Pancreas (tissue), 10 donors: Measurements from ENCODE around the gene IRF8. TPM values are rescaled to one million over a fixed set of nuclear protein-coding genes. Genes with fewer than 3 reads are reported as not detected.
"Not testable (repeated sequence)": the region's sequence is repeated elsewhere in the genome, so short reads cannot be mapped to it uniquely, and the experiment has no call there.

Experiments used
- ATAC-seq, 4 donors: fragments of 200-7000 bp; cut with Tn5 transposase; one replicate each; pipeline versions ENCODE4 v1.8.0 to v1.9.1; 2020; ENCODE audit warnings: mild to moderate bottlenecking in 4 of 4, moderate library complexity in 4 of 4
- DNase-seq, 6 donors: peaks; one replicate each; pipeline ENCODE4 v3.0.0-alpha.2; 2020
- FAIRE-seq: peaks from 2 replicates; lab custom pipeline; 2012; peaks lifted over from hg19 to GRCh38; lab: Jason Lieb, UNC
- H3K27ac ChIP-seq, 4 donors: fragments of 200-600 bp; sonication (generic); 1 replicate in 3 of 4; 2 replicates in 1 of 4; pipeline versions ENCODE4 v1.5.0 to v1.8.0; 2020
- H3K27me3 ChIP-seq, 4 donors: fragments of 200-600 bp; one replicate each; pipeline ENCODE4 v1.8.0; 2021
- H3K36me3 ChIP-seq, 3 donors: fragments of 200-600 bp; sonication (generic) in 1 of 3; one replicate each; pipeline versions ENCODE4 v1.5.0 to v1.8.0; 2020 to 2021
- H3K4me1 ChIP-seq, 3 donors: fragments of 200-600 bp; one replicate each; pipeline ENCODE4 v1.8.0; 2021
- H3K4me3 ChIP-seq, 4 donors: fragments of 200-600 bp; sonication (generic) in 2 of 4; one replicate each; pipeline versions ENCODE4 v1.5.0 to v1.8.0; 2020 to 2021
- H3K9me3 ChIP-seq, 4 donors: fragments of 200-600 bp; one replicate each; pipeline ENCODE4 v1.8.0; 2021
- WGBS, 2 donors: extraction: QIAGEN DNeasy Blood & Tissue Kit; methylation state at CpG; one replicate each; pipeline ENCODE4 v1.1.7; 2013; 5-methylcytosine and 5-hydroxymethylcytosine counted together
- intact Hi-C, 3 donors: fragments of 100-400 bp; cut with DNase I; formaldehyde crosslinking; loops; one replicate each; pipeline versions ENCODE4 v1.11.1 to v1.14.2; 2022
- polyA plus RNA-seq, 2 donors: library from polyadenylated mRNA; stranded (reverse); fragments of 200-250 nt; gene quantifications; one replicate each; pipeline ENCODE4 v1.2.3, GENCODE V29; 2013
- total RNA-seq, 6 donors: library from RNA; stranded (reverse); fragmentation: NEBNext Ultra II Directional in 4 of 6; extraction: Animal tissue kit (Norgen Biotek cat#: 25700) in 4 of 6; gene quantifications; one replicate each; pipeline versions ENCODE4 v1.2.1 to v1.2.4, GENCODE V29; 2021 to 2023
- TF ChIP-seq, protein P1 (sequence below), 4 donors: fragments of 200-600 bp; sonication (generic) in 3 of 4; IDR thresholded peaks; one replicate each; pipeline versions ENCODE4 v1.5.0 to v1.8.0; 2021; ENCODE audit warnings: antibody characterized with exemption in 4 of 4
- donor health status: healthy with polysubstance abuse.
- donor health status: DM: no; HTN: no; CAD: no; lungs with moderate emphysema.
- donor health status: DM: no; HTN: no; CAD: no.
- donor health status: control.
- donor health status: control.
- donor health status: Bipolar disorder and iron deficiency.
- donor health status: DM: yes; HTN: yes; CAD: no.
- donor health status: DM: no; HTN: no; CAD: no.
- donor health status: DM: no; HTN: no; CAD: no.
- donor health status: DM: yes; HTN: yes; CAD: no.

The IRF8 gene
- total and polyA plus RNA-seq, 8 donors, result 0.92 to 18.2 (median 6.9) TPM

DNA sequence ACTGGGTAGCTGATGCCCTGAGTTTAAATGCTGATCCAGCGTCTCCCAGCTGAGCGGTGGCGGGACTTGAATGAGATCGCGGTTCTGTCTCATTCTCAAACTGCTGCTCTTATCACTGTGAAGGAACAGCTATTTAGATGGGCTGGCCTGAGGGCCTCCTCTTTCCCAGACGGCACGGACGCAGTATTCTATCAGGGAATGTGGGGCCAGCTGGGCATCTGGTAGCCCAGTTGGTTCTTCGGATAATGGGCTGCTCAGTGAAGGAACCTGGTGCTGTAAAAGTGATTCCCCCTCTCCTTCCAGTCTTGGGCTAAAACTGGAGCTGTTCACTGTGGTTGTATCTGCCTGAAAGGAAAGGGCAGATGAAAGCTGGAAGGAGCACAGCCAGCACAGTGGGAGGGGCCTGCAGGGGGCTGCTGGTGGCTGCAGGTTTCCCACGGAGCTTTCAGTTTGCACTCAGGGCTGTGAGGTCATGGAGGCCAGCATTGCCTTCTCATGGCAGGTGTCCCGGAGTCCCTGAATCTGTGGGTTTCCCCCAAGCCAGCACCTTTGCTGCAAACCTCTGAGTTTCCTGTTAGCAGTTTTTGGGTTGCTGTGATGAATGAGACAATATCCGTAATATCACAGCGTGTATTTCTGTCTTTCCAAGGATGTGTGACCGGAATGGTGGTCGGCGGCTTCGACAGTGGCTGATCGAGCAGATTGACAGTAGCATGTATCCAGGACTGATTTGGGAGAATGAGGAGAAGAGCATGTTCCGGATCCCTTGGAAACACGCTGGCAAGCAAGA lies 3.6 kb downstream of the IRF8 start:
- peak overlapping the region in 1 of 4 donors; percentile 46 for H3K27ac ChIP-seq

DNA sequence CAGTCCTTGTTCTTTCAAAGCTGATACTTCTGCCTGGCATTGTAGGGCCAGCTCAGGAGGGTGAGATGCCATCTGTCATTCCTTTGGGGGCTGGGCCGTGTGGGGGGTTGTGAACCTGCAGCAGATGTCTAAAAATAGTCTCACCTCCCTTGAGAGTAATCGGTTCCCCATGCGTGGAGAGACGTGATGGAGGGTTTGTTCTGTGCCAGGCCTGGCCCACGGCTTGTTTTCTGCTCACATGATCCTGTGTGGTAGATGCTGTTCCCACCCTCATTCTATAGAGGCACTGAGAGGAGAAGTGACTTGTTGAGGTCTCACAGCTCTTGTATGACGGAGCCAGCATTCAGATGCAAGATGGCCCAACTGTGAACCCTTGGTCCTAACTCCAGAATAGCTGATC lies 4.6 kb downstream of the IRF8 start:
- intact Hi-C loops, result no loop called here
- DNase-seq (no peak), ATAC-seq (no peak), FAIRE-seq (no peak)
- TF ChIP-seq, protein P1, sequence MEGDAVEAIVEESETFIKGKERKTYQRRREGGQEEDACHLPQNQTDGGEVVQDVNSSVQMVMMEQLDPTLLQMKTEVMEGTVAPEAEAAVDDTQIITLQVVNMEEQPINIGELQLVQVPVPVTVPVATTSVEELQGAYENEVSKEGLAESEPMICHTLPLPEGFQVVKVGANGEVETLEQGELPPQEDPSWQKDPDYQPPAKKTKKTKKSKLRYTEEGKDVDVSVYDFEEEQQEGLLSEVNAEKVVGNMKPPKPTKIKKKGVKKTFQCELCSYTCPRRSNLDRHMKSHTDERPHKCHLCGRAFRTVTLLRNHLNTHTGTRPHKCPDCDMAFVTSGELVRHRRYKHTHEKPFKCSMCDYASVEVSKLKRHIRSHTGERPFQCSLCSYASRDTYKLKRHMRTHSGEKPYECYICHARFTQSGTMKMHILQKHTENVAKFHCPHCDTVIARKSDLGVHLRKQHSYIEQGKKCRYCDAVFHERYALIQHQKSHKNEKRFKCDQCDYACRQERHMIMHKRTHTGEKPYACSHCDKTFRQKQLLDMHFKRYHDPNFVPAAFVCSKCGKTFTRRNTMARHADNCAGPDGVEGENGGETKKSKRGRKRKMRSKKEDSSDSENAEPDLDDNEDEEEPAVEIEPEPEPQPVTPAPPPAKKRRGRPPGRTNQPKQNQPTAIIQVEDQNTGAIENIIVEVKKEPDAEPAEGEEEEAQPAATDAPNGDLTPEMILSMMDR (IDR thresholded peaks at IDR 0.05), result no peak
- Histone ChIP-seq H3K4me1 (peaks cover 0 to 15% (median 10%) of the 10 kb centered on the region in 3 donors), H3K36me3 (no peaks in the 10 kb centered on the region), H3K27me3 (no peaks in the 10 kb centered on the region), H3K9me3 (no peaks in the 10 kb centered on the region), H3K27ac (no peak overlapping the region), H3K4me3 (no peak overlapping the region)
- WGBS, 2 donors, result 59 to 60% methylated on average over 6 of the region's 6 CpGs

More for the DNA sequence above, 3.6 kb downstream of the IRF8 start:
- FAIRE-seq, result no peak
- ATAC-seq, result peak in 3 of 4 donors; percentile 36 to 61 (median 60)
- H3K4me1 ChIP-seq, result peaks cover 0 to 13% (median 10%) of the 10 kb centered on the region in 3 donors
- intact Hi-C loops, result no loop called here
- peak overlapping the region in 2 of 4 donors; percentile 7 to 9 for H3K4me3 ChIP-seq
- no peaks in the 10 kb centered on the region for H3K27me3 ChIP-seq
- DNase-seq, result peak in 4 of 6 donors; percentile 40 to 77 (median 58)
- H3K9me3 ChIP-seq, result no peaks in the 10 kb centered on the region
- TF ChIP-seq, protein P1 (IDR thresholded peaks at IDR 0.05), result no peak
- 64 to 71% methylated on average over 20 of the region's 20 CpGs for WGBS, 2 donors
- no peaks in the 10 kb centered on the region for H3K36me3 ChIP-seq

DNA sequence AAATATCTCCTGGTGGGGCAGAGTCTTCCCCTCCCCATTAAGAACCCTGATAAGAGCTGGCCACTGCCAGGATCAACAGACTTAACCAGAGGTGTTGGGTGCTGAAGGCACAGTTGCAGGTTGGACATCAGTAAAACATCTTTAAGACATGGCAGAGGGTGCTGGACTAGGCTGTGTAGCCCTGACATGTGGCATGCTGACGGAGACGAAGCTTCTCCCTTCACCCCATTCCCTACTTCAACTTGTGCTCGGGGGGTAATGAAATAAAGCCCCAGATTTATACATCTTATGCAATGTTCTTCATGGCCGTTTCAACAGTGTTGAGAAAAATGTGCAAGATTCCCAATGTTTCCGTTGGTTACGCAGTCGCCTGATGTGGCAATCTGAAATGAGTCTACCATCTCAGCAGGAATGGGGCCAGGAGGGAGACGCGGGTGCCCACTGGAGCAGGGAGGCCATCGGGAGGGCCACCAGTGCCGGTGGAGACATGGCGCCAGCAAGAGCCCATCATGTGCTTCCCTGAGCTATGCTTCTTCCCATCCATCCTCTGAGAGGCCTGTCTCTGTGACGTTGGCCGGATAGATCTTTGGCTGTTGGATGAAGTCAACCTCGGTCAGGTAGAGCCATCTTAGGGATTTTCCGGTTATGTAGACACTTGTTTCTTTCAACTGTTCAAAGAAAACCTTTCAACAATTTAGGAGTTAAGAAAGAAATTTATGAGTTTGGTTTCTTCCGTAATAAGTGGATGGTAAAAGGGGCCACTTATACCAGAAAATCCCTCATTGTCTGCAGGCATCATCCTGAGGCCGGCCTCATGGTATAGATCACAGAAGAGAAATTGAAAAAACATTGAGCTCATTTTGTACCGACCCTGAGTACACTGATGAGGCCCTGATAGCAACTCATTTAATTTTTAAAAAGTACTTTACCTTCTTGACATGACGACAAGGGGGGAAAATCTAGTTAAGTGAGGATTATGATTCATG lies 6.4 kb downstream of the IRF8 start:
- intact Hi-C loops, result no loop called here
- Histone ChIP-seq H3K27me3 (no peaks in the 10 kb centered on the region), H3K36me3 (no peaks in the 10 kb centered on the region), H3K9me3 (no peaks in the 10 kb centered on the region), H3K4me1 (peaks cover 0 to 15% (median 10%) of the 10 kb centered on the region in 3 donors), H3K4me3 (no peak overlapping the region), H3K27ac (no peak overlapping the region)
- DNase-seq (no peak), ATAC-seq (no peak), FAIRE-seq (no peak)
- TF ChIP-seq, protein P1 (IDR thresholded peaks at IDR 0.05), result no peak
- 87 to 90% methylated on average over 20 of the region's 20 CpGs for WGBS, 2 donors

DNA sequence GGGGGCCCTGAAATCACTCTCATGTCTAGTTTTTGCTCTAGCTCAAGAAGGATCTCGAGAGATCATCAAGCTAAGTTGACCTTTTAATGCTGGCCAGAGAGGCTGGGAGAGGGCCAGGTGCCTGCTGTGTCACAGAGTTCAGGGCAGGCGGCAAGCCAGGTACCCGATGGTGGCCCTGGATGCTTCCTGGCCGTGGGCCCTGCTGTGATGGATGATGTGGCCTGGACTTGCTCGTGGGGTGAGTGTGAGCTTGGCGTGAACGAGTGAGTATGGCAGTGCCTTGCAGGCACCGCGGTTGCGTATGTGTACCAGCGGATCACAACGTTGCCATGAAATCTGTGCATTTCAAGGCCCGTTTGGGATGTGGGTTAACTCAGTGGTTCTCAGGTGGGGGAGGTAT lies 7.4 kb downstream of the IRF8 start:
- Histone ChIP-seq H3K9me3 (no peaks in the 10 kb centered on the region), H3K27me3 (no peaks in the 10 kb centered on the region), H3K4me3 (no peak overlapping the region), H3K36me3 (no peaks in the 10 kb centered on the region), H3K27ac (no peak overlapping the region), H3K4me1 (peaks cover 0 to 15% (median 6%) of the 10 kb centered on the region in 3 donors)
- ATAC-seq, result peak in 1 of 4 donors; percentile 41
- no peak for FAIRE-seq
- intact Hi-C loops, result no loop called here
- WGBS, 2 donors, result 82 to 88% methylated on average over 13 of the region's 13 CpGs
- TF ChIP-seq, protein P1 (IDR thresholded peaks at IDR 0.05), result no peak
- DNase-seq, result peak in 2 of 6 donors; percentile 49 to 68

DNA sequence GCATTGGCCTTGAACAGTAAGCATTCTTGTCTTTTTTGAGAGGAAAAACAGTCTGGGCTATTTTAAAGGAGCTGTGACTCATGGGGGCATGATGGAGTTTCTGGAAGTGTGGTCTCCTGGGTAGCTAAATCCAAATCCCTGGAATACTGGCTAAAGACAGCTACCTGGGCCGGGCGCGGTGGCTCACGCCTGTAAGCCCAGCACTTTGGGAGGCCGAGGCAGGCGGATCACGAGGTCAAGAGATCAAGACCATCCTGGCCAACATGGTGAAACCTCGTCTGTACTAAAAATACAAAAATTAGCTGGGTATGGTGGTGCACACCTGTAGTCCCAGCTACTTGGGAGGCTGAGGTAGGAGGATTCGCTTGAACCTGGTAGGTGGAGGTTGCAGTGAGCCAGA lies 8.3 kb downstream of the IRF8 start:
- ATAC-seq, H3K27me3 ChIP-seq, H3K36me3 ChIP-seq, H3K4me1 ChIP-seq, H3K27ac ChIP-seq, DNase-seq, H3K4me3 ChIP-seq, H3K9me3 ChIP-seq, FAIRE-seq, intact Hi-C loops: not testable (repeated sequence)
- WGBS, 2 donors, result 82 to 91% methylated on average over 9 of the region's 9 CpGs
